ENCODE results near the gene MYLK2.

The MYLK2 gene

DNA sequence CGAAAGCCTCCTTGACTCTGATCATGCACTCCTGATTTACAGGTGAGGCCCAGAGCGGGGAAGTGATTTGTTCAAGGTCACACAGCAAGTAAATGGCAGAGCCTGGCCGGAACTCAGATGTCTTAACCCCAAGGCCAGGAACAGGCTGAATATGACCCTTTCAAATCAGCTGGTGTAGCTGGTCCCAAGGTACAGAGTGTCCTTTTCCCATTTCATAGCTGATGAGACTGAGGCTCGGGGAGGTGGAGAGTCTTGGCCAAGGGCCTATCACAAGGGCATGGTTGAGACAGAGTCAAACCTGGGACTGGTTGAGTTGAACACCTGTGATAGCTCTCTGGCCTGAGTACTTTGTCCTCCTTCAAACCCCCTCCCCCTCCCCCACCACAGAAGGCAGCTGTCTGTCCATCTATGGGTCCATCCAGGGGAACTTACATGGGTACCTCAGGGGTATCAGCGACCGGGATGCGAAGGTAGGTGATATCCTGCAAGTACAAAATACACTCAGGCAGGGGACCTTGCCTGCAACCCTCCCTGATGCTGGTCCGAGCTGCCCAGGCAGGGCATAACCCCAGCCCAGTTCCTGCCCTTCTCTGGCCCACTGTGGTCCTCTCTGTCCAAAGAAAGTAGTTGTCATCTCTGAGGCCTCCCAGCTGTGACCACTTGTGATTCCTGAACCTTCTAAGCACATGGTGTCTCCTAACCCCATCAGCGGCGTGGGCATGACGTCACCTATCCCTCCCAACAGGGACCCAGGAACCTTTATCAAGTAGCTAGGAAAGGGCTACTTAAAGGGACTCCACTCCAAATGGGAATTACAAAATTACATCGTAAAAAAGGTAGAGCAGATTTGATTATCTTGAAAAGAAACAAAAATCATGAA is 45.6 kb downstream of the MYLK2 start:
- H3K4me3 ChIP-seq (replicated peaks; ENCODE audit: low read depth, low read length) = no peak overlapping the region
- TF ChIP-seq, protein P1, sequence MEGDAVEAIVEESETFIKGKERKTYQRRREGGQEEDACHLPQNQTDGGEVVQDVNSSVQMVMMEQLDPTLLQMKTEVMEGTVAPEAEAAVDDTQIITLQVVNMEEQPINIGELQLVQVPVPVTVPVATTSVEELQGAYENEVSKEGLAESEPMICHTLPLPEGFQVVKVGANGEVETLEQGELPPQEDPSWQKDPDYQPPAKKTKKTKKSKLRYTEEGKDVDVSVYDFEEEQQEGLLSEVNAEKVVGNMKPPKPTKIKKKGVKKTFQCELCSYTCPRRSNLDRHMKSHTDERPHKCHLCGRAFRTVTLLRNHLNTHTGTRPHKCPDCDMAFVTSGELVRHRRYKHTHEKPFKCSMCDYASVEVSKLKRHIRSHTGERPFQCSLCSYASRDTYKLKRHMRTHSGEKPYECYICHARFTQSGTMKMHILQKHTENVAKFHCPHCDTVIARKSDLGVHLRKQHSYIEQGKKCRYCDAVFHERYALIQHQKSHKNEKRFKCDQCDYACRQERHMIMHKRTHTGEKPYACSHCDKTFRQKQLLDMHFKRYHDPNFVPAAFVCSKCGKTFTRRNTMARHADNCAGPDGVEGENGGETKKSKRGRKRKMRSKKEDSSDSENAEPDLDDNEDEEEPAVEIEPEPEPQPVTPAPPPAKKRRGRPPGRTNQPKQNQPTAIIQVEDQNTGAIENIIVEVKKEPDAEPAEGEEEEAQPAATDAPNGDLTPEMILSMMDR (IDR thresholded peaks at IDR 0.05; ENCODE audit: low read depth, low read length, missing control alignments) = no peak
- no peak for DNase-seq (ENCODE audit: extremely low read depth, low read depth)

DNA sequence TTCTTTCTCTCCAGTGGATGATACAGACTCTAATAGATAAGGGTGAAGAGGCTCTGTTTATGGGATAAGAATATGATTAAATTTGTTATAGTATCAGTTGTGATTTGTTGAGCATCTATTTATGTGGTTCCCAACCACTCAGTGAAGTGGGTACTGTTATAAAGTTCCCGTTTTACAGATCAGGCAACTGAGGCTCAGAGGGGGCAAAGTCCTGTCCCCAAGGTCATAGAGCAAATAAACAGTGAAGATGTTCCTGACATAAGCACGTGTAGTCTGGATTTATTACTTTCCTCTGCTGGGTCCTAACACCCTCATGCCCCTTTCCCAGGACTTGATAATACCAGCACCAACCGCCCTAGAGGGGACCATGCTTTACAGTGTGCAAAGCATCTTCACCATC is 47.1 kb downstream of the MYLK2 start:
- TF ChIP-seq, protein P1 (IDR thresholded peaks at IDR 0.05; ENCODE audit: low read depth, low read length, missing control alignments) = no peak
- no peak overlapping the region for H3K4me3 ChIP-seq (replicated peaks; ENCODE audit: low read depth, low read length)
- no peak for DNase-seq (ENCODE audit: extremely low read depth, low read depth)

- DNase-seq (ENCODE audit: extremely low read depth, low read depth) = no peak
- TF ChIP-seq, protein P1 (IDR thresholded peaks at IDR 0.05; ENCODE audit: low read depth, low read length, missing control alignments) = no peak
- H3K4me3 ChIP-seq (replicated peaks; ENCODE audit: low read depth, low read length) = no peak overlapping the region
Observed at GRCh38 chr20:31868853-31869672, 49.9 kb downstream of the MYLK2 start.

- DNase-seq (ENCODE audit: extremely low read depth, low read depth) = no peak
- 0 out of 2 replicates have a peak overlapping the region, but pooled peaks have one; percentile 11 for H3K4me3 ChIP-seq (replicated peaks; ENCODE audit: low read depth, low read length)
- TF ChIP-seq, protein P1 (IDR thresholded peaks at IDR 0.05; ENCODE audit: low read depth, low read length, missing control alignments) = no peak
Observed at GRCh38 chr20:31869673-31869941, 50.5 kb downstream of the MYLK2 start.

GRCh38 chr20:31869942-31870725 is 51.0 kb downstream of the MYLK2 start, which contains the start of the genes DUSP15 and TTLL9:
DUSP15 (minus strand) TSS chr20:31870527; CDS start chr20:31870337, 190 bp downstream.
TTLL9 (plus strand) TSS chr20:31870634; CDS start chr20:31871127, 493 bp downstream.
- TF ChIP-seq, protein P1 (IDR thresholded peaks at IDR 0.05; ENCODE audit: low read depth, low read length, missing control alignments) = no peak
- no peak for DNase-seq (ENCODE audit: extremely low read depth, low read depth)
- peak within 1 kb of the TSS; percentile 26 for H3K4me3 ChIP-seq (replicated peaks; ENCODE audit: low read depth, low read length)

Data from HFF-Myc (cell line).